ENCODE results near the gene ARV1.
"Not testable (repeated sequence)": the region's sequence is repeated elsewhere in the genome, so short reads cannot be mapped to it uniquely, and the experiment has no call there.

DNA sequence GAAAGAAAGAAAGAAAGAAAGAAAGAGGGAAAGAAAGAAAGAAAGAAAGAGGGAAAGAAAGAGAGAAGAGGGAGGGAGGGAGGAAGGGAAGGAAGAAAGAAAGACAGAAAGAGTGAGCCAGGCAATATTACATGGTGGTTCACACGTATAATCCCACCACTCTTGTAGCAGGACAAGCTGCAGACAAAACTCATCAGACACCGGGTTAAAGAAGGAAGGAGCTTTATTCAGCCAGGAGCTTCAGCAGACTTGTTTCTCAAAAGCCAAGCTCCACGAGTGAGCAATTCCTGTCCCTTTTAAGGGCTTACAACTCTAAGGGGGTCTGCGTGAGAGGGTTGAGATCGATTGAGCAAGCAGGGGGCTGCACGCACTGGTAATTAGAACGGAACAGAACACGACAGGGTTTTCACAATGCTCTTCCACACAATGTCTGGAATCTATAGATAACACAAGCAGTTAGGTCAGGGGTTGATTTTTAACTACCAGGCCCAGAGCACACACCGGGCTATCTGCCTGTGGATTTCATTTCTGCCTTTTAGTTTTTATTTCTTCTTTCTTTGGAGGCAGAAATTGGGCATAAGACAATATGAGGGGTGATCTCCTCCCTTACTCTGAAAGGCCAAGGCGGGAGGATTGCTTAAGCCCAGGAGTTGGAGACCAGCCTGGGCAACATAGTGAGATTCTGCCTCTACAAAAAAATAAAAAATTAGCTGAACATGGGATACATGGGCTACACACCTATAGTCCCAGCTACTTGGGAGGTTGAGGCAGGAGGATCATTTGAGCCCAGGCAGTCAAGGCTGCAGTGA is 67.2 kb downstream of the ARV1 start:
- TF ChIP-seq, protein P1, sequence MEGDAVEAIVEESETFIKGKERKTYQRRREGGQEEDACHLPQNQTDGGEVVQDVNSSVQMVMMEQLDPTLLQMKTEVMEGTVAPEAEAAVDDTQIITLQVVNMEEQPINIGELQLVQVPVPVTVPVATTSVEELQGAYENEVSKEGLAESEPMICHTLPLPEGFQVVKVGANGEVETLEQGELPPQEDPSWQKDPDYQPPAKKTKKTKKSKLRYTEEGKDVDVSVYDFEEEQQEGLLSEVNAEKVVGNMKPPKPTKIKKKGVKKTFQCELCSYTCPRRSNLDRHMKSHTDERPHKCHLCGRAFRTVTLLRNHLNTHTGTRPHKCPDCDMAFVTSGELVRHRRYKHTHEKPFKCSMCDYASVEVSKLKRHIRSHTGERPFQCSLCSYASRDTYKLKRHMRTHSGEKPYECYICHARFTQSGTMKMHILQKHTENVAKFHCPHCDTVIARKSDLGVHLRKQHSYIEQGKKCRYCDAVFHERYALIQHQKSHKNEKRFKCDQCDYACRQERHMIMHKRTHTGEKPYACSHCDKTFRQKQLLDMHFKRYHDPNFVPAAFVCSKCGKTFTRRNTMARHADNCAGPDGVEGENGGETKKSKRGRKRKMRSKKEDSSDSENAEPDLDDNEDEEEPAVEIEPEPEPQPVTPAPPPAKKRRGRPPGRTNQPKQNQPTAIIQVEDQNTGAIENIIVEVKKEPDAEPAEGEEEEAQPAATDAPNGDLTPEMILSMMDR (IDR thresholded peaks at IDR 0.05; ENCODE audit: low read depth, low read length), result not testable (repeated sequence)
- TF ChIP-seq EZH2phosphoT487 (IDR thresholded peaks at IDR 0.05; ENCODE audit: low read depth), result not testable (repeated sequence)

All from OCI-LY3 (cell line).